DMS 273 (cell line): ENCODE results near the gene BCO1.

ENCODE experiments used
- DNase-seq: peaks from one replicate; lab custom pipeline; 2025; ENCODE audit not compliant: unreplicated experiment; lab: John Stamatoyannopoulos, UW

Gene BCO1

GRCh38 chr16:81273223-81273950 lies 34.9 kb downstream of the BCO1 start:
- DNase-seq, result no peak

- no peak for DNase-seq
These were observed 36.6 kb downstream of the BCO1 start for GRCh38 chr16:81275064-81275532.

GRCh38 chr16:81275795-81276194 lies 37.3 kb downstream of the BCO1 start:
- DNase-seq, result no peak

- no peak for DNase-seq
These were observed 37.8 kb downstream of the BCO1 start for GRCh38 chr16:81276323-81276722.

GRCh38 chr16:81277541-81278080 lies 39.1 kb downstream of the BCO1 start:
- no peak for DNase-seq

- no peak for DNase-seq
These were observed 40.0 kb downstream of the BCO1 start for GRCh38 chr16:81278526-81278925.

GRCh38 chr16:81279392-81279791 lies 40.9 kb downstream of the BCO1 start:
- no peak for DNase-seq

- no peak for DNase-seq
These were observed 41.9 kb downstream of the BCO1 start for GRCh38 chr16:81280393-81280792.

GRCh38 chr16:81283044-81283443 lies 44.6 kb downstream of the BCO1 start:
- no peak for DNase-seq

- DNase-seq, result no peak
These were observed 46.6 kb downstream of the BCO1 start for GRCh38 chr16:81284995-81285600.

GRCh38 chr16:81286190-81286589 lies 47.7 kb downstream of the BCO1 start:
- no peak for DNase-seq

GRCh38 chr16:81291117-81291516 lies 52.6 kb downstream of the BCO1 start:
- DNase-seq, result no peak

- no peak for DNase-seq
These were observed 54.4 kb downstream of the BCO1 start for GRCh38 chr16:81292936-81293335.

GRCh38 chr16:81293909-81294802 lies 55.7 kb downstream of the BCO1 start:
- no peak for DNase-seq

- no peak for DNase-seq
These were observed 58.1 kb downstream of the BCO1 start for GRCh38 chr16:81296631-81297030.

- no peak for DNase-seq
These were observed 69.3 kb downstream of the BCO1 start for GRCh38 chr16:81307770-81308169.

GRCh38 chr16:81310045-81310644 lies 71.7 kb downstream of the BCO1 start:
- DNase-seq, result no peak

- no peak for DNase-seq
These were observed 73.3 kb downstream of the BCO1 start for GRCh38 chr16:81311762-81312161.

- DNase-seq, result peak; percentile 28
These were observed 75.5 kb downstream of the BCO1 start for GRCh38 chr16:81313701-81314602.
